Measurements from ENCODE around the gene SC5D.

The SC5D gene

GRCh38 chr11:121293288-121293594, 670 bp downstream of the SC5D start:
- DNase-seq: peak; percentile 69

GRCh38 chr11:121295246-121296029, 2.9 kb downstream of the SC5D start:
- peak; percentile 45 for DNase-seq

DNA sequence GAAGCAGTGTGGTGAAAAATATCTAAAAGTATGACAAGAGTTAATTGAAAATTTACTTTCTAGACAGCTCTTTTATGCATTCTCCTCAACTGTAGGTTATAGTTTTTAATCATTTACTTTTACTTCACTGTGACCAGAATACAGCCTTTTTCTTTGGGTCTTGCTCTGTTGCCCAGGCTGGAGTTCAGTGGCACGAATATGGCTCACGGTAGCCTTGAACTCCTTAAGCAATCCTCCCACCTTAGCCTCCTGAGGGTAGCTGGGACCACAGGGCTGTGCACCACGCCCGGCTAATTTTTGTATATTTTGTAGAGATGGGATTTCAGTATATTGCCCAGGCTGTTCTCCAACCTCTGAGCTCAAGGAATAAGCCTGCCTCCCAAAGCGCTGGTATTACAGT, 5.3 kb downstream of the SC5D start:
- DNase-seq: no peak

- no peak for DNase-seq
These were observed 6.2 kb downstream of the SC5D start for GRCh38 chr11:121298774-121299173.

DNA sequence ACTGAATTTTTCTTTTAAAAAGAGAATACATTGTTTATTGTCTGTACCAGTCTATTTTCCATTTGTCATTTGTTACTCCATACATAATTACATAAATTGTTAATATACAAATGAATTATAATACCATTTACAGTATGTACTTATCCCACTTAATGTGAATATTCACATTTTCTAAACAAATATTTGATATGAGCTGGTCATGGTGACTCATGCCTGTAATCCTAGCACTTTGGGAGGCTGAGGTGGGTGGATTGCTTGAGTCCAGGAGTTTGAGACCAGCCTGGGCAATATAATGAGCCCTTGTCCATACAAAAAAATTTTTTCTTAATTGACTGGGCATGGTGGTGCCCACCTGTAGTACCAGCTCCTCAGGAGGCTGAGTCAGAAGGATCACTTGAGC, 6.8 kb downstream of the SC5D start:
- DNase-seq: no peak

- DNase-seq: no peak
These were observed 7.9 kb downstream of the SC5D start for GRCh38 chr11:121300313-121300971.

- DNase-seq: peak; percentile 36
These were observed 8.6 kb downstream of the SC5D start for GRCh38 chr11:121300972-121301699.

GRCh38 chr11:121304759-121305158, 12.2 kb downstream of the SC5D start:
- DNase-seq: no peak

DNA sequence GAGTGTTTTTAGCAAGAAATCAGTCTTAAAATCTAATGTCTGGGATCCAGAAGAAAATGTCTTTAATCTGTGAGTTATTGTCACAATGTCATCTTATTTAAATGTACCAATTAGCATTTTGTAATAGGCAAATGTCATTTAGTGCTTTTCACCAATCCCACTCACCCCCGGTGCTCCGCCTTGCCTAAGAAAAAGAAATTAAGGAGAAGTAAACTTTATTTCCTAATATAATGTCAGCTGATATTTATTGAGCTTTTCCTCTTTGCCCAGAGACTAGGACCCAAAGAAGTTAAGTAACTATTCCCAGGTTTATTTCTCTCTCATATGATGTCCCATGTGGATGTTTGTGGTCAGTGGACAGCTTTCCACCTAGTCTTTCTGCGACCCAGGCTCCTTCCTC, 16.2 kb downstream of the SC5D start:
- DNase-seq: peak; percentile 56

GRCh38 chr11:121309688-121310087, 17.1 kb downstream of the SC5D start:
- no peak for DNase-seq

- DNase-seq: no peak
These were observed 18.3 kb downstream of the SC5D start for GRCh38 chr11:121310908-121311307.

GRCh38 chr11:121311373-121311772, 18.8 kb downstream of the SC5D start:
- DNase-seq: no peak

GRCh38 chr11:121312483-121312882, 19.9 kb downstream of the SC5D start:
- no peak for DNase-seq

- DNase-seq: peak; percentile 68
These were observed 26.6 kb downstream of the SC5D start for GRCh38 chr11:121318848-121319834.

DNA sequence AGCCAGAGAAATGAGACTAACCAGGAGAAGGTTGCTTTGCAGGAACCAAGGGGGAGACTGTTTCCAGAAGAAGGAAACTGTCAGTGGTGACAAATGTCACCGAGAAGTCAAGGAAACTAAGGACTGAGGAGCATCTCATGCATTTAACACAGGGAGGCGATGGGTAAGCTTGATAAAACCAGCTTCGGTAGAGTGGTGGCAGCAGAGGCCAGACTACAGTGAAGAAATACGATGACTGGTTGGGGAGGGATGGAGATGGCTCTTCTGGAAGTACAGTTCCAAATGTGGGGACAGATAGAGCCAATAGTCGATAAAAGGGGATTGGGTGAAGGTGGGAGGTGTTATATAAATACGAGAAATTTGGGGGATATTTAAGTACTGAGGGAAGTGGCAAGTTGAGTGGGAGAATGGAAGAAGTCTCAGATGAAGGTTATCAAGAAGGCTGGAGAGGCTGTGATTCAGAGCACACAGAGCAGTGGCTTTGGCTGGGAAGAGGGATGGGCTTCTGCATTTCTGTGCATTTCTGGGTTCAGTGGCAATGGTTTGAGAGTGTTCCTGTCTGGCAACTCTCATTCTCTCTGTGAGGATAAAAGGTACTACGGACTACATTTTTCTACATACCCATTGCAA, 29.2 kb downstream of the SC5D start:
- peak; percentile 48 for DNase-seq

- DNase-seq: no peak
These were observed 30.6 kb downstream of the SC5D start for GRCh38 chr11:121323046-121323607.

DNA sequence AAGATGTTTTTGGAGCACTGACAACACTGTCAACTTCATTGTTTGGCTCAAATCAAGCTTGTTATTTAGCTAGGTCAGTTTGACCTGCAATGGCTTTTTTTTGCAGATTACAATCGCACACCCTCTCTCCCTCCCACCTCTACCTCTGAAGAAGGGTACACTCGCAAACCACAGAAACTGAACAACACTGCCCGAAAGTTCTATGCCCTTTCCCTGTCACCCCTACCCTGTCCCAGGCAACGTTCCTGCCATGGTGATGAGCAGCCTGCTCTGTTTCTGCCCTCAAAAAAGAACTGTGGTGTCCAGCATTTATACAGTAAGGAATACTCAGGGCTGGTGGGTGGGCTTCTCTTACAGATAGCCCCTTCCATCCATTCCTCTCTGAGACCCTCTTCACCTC, 33.7 kb downstream of the SC5D start:
- no peak for DNase-seq

GRCh38 chr11:121327553-121327952, 35.0 kb downstream of the SC5D start:
- DNase-seq: no peak

DNA sequence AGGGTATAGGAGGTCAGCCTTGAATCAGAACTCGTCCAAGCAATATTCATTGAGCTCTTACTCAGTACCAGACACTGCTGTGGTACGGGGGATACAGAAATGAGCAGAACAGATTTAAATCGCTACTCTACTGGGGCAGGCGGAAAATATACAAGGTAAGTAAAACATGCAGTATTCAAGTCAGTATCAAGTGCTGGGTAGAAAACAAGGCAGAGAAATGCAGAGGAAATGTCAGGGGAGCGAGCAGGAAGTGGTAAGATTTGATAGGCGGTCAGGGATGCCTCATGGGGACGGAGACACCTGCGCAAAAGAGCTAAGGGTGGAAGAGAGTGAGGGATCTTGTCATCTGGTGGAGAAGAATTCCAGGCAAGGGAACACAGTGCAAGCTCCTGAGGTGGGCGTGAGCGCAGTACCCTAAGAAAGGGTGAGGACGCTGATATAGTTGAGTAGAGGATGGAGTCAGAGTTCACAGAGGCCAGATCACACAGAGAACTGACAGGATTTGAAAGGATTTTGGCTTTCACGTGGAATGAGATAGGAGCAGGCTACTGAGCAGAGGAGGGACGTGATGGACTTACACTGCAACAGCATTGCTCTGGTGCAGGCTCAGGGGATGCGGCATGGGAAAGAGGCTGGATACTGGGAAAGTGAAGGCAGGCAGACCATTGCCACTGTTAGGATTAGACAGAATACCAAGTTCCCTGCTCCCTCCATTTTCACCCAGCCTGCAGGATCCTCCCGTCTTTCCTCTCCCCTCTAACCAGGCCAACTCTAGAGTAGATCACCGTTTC, 35.8 kb downstream of the SC5D start:
- DNase-seq: no peak

GRCh38 chr11:121328967-121329679, 36.6 kb downstream of the SC5D start:
- DNase-seq: peak; percentile 22
